ENCODE measurements around the gene ISM2.

DNA sequence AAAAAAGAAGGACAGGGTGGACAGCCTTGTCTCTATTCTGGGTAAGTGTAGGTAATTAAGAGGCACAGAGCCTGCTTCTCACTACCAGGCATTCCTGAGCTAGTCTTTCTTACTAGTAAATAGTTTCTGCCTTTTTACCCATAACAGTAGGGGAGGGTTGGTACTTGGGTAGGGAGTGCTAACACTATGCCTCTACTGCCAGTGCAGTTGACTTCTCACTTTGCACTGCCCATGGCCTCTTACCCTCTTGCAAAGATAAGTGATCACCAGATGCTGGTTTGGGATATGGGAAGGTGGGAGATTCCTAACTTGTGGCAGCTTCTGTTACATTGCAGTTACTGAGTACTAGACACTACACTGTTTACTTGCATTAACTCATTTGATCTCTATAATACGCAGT is 29.1 kb downstream of the ISM2 start:
- TF ChIP-seq, protein P1, sequence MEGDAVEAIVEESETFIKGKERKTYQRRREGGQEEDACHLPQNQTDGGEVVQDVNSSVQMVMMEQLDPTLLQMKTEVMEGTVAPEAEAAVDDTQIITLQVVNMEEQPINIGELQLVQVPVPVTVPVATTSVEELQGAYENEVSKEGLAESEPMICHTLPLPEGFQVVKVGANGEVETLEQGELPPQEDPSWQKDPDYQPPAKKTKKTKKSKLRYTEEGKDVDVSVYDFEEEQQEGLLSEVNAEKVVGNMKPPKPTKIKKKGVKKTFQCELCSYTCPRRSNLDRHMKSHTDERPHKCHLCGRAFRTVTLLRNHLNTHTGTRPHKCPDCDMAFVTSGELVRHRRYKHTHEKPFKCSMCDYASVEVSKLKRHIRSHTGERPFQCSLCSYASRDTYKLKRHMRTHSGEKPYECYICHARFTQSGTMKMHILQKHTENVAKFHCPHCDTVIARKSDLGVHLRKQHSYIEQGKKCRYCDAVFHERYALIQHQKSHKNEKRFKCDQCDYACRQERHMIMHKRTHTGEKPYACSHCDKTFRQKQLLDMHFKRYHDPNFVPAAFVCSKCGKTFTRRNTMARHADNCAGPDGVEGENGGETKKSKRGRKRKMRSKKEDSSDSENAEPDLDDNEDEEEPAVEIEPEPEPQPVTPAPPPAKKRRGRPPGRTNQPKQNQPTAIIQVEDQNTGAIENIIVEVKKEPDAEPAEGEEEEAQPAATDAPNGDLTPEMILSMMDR (IDR thresholded peaks at IDR 0.05): no peak
- TF ChIP-seq POLR2A (IDR thresholded peaks at IDR 0.05): no peak
